ENCODE data around the gene P2RX4.

Gene P2RX4

DNA sequence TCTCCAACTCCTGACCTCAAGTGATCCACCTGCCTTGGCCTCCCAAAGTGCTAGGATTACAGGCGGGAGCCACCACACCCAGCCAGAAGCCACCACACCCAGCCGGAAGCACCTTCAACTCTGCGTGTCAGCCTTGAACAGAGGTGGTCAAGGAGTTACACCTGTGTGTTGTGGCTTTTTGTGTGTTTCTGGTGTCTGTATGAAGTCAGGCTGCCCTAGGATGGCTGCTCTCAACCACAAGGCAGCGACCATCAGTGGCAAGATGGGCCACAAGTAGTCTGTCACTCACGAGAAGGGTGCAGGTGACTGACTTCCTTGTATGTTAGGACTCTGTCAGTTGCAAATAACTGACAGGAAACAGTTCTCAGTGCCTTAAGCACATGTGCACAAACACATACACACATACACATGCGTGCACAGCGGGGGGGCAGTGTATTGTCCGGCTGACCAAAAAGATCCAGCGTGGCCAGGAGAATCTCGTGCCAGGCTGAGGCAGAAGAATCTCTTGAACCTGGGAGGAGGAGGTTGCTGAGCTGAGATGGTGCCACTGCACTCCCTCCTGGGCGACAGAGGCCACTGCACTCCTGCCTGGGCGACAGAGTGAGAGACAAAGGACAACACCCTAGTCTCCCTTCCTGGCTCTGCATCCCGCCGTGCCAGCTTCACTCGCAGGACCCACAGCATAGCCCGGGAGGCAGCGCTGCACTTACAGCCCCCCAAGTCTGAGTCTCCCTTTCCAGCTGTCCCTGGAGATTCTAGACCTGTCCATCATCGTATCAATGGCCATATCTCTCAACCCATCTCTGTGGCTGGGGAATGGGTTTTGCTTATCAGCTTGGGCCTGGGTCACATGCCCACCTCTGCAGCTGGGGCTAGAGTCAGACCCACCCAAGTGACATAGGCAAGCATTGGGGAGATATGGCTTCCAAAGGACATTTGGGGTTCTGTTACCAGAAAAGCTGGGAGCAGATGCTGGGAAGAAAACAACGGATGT is 13.7 kb downstream of the P2RX4 start:
- peak overlapping the region; percentile 87 for H3K27ac ChIP-seq
- no peak for TF ChIP-seq ZFX (IDR thresholded peaks at IDR 0.05; ENCODE audit: borderline replicate concordance)
- TF ChIP-seq, protein P1, sequence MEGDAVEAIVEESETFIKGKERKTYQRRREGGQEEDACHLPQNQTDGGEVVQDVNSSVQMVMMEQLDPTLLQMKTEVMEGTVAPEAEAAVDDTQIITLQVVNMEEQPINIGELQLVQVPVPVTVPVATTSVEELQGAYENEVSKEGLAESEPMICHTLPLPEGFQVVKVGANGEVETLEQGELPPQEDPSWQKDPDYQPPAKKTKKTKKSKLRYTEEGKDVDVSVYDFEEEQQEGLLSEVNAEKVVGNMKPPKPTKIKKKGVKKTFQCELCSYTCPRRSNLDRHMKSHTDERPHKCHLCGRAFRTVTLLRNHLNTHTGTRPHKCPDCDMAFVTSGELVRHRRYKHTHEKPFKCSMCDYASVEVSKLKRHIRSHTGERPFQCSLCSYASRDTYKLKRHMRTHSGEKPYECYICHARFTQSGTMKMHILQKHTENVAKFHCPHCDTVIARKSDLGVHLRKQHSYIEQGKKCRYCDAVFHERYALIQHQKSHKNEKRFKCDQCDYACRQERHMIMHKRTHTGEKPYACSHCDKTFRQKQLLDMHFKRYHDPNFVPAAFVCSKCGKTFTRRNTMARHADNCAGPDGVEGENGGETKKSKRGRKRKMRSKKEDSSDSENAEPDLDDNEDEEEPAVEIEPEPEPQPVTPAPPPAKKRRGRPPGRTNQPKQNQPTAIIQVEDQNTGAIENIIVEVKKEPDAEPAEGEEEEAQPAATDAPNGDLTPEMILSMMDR (IDR thresholded peaks at IDR 0.05): peak; percentile 42

- peak overlapping the region; percentile 87 for H3K27ac ChIP-seq
- TF ChIP-seq ZFX (IDR thresholded peaks at IDR 0.05; ENCODE audit: borderline replicate concordance): no peak
- TF ChIP-seq, protein P1 (IDR thresholded peaks at IDR 0.05): no peak
Observed at GRCh38 chr12:121224591-121224990, 14.7 kb downstream of the P2RX4 start.

DNA sequence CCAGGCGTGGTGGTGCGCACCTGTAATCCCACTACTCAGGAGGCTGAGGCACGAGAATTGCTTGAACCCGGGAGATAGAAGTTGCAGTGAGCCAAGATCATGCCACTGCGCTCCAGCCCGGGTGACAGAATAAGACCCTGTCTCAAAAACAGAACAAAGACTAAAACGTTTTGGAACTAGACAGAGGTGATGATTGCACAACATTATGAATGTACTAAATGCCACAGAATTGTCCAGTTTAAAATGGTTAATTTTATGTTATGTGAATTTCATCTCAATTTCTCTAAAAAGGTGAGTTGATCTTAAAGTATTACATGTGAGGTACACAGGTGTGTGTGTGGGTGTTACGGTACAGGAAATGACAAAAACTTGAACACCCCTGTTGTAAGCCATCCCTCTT is 16.5 kb downstream of the P2RX4 start:
- peak overlapping the region; percentile 87 for H3K27ac ChIP-seq
- TF ChIP-seq, protein P1 (IDR thresholded peaks at IDR 0.05): no peak
- TF ChIP-seq ZFX (IDR thresholded peaks at IDR 0.05; ENCODE audit: borderline replicate concordance): no peak

GRCh38 chr12:121226871-121227270 is 16.9 kb downstream of the P2RX4 start:
- peak overlapping the region; percentile 87 for H3K27ac ChIP-seq

- TF ChIP-seq, protein P1 (IDR thresholded peaks at IDR 0.05): peak; percentile 19; the same call in 1 of the 2 replicates
- TF ChIP-seq ZFX (IDR thresholded peaks at IDR 0.05; ENCODE audit: borderline replicate concordance): no peak
- H3K27ac ChIP-seq: peak overlapping the region; percentile 87
Observed at GRCh38 chr12:121227294-121227693, 17.4 kb downstream of the P2RX4 start.

GRCh38 chr12:121228919-121229665 is 19.2 kb downstream of the P2RX4 start:
- peak overlapping the region; percentile 87 for H3K27ac ChIP-seq
- TF ChIP-seq, protein P1 (IDR thresholded peaks at IDR 0.05): no peak
- no peak for TF ChIP-seq ZFX (IDR thresholded peaks at IDR 0.05; ENCODE audit: borderline replicate concordance)

- TF ChIP-seq, protein P1 (IDR thresholded peaks at IDR 0.05): peak; percentile 99
- H3K27ac ChIP-seq: peak overlapping the region; percentile 87
Observed at GRCh38 chr12:121229826-121230537, 20.1 kb downstream of the P2RX4 start.

All from 22Rv1 (cell line).